ENCODE measurements around the gene NFIA.
A peak's percentile ranks its signal among the peaks of the same experiment; 100 is the strongest.

The NFIA gene

DNA sequence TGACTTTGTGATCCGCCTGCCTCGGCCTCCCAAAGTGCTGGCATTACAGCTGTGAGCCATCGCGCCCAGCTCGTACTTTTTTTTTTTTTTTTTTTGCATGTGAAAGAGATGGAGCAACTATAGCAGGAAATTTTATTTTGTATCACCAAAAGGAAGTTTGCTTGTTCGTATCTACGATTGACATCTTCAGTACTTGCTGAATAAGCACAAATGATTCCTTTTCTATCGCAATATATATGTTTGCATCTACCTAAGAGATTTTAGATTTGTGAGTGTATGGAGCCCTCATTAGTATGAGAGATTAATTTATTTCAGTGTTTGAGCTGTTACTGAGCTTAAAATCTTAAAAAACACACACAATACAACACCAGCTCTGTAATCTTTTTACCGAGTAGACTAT lies 143.1 kb downstream of the NFIA start:
- TF ChIP-seq, protein P1, sequence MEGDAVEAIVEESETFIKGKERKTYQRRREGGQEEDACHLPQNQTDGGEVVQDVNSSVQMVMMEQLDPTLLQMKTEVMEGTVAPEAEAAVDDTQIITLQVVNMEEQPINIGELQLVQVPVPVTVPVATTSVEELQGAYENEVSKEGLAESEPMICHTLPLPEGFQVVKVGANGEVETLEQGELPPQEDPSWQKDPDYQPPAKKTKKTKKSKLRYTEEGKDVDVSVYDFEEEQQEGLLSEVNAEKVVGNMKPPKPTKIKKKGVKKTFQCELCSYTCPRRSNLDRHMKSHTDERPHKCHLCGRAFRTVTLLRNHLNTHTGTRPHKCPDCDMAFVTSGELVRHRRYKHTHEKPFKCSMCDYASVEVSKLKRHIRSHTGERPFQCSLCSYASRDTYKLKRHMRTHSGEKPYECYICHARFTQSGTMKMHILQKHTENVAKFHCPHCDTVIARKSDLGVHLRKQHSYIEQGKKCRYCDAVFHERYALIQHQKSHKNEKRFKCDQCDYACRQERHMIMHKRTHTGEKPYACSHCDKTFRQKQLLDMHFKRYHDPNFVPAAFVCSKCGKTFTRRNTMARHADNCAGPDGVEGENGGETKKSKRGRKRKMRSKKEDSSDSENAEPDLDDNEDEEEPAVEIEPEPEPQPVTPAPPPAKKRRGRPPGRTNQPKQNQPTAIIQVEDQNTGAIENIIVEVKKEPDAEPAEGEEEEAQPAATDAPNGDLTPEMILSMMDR (IDR thresholded peaks at IDR 0.05; ENCODE audit: low read depth, low read length): no peak
- no peak for DNase-seq
- Histone ChIP-seq H3K27me3 (no peaks in the 10 kb centered on the region), H3K36me3 (no peaks in the 10 kb centered on the region), H3K4me1 (peaks cover 6% of the 10 kb centered on the region), H3K4me3 (ENCODE audit: low read depth, low read length) (no peak overlapping the region), H3K9me3 (no peaks in the 10 kb centered on the region)

DNA sequence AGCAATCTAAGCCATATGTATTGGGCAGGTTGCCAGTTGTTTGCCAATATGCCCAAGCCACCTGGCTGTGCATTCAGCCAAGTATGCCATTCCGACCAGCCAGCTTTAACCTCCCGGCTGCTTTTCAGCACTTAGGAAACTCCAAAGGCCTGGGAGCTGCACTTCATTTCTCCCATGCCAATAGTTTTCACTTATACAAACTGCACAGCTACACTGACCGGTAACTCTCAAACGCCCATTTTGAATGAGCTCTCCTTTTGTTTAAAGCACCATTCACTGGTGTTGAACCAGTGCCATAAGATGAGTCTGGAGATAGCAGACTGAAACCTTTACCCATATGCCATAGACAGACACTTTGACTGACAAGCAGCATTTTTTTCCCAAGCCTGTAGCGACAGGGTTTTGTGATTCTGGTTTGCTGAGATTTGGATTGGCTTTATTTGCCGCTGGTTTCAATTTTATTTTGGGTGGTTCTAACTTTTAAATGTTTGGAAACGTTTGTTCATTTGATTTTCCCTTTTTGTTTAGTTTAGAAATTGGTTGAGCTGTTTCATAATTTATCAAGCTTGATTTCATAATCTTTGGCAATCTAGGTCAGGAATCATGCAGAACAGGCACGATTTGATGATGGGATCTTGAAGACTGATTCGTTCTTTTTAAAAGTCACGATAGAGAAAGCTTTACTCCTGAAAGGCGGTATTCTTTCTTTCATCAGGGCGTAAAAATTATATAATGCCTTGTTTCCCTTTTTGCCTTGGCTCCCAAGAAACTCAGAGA lies 144.6 kb downstream of the NFIA start:
- no peaks in the 10 kb centered on the region for H3K9me3 ChIP-seq
- H3K27me3 ChIP-seq: no peaks in the 10 kb centered on the region
- peaks cover 6% of the 10 kb centered on the region for H3K4me1 ChIP-seq
- no peaks in the 10 kb centered on the region for H3K36me3 ChIP-seq
- peak; percentile 69 for DNase-seq
- TF ChIP-seq, protein P1 (IDR thresholded peaks at IDR 0.05; ENCODE audit: low read depth, low read length): no peak
- H3K4me3 ChIP-seq (ENCODE audit: low read depth, low read length): peak overlapping the region; percentile 49

DNA sequence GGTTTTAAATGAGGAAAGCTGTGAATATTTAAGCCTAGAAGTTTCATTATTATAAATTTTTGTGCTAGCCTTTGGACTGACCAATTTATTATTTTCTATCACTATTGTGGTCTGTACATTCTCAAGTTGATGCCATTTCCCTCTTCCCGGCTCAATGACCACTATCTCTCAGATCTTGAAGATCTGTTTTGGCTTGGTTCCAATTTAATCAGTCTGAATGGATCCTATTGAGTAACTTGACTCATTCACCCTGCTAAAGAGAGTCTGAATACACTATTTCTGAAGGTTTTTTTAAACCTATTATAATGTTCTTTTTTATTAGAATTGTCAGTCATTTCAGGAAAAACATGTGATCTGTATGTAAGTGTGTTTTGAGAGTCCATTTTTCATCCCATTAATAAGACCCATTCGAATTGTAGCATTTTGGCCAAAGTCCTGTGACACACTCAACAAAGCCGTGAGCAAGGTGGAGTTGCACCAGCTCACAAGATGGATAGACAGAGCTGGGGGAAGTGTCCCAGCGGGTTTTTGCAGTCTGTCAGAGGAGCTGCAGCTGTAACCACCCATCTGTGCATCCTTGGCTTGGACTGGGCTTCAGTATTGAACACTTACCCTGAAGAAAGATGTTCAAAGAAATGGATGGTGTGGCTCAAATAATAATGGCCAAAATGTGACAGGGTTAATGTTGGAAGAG lies 145.6 kb downstream of the NFIA start:
- peak; percentile 31 for DNase-seq
- H3K4me3 ChIP-seq (ENCODE audit: low read depth, low read length): peak overlapping the region; percentile 49

DNA sequence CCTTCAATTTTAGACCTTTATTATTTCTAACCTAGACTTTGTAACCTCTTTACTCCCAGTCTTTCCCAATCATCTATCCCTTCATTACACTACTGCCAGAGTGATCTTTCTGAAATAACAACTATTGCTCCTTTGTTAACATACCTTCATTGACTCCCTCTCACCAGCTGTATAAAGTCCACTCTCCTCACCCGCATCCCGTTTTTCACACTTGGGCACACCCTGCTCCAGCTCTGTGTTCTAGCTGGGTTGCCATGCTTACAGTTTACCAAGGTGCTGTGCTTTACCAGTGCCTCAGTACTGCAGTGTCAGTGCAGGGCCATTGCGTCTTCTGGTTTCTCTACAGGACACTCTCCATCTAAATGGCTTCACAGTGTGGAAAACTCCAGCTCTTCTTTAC lies 148.2 kb downstream of the NFIA start:
- Histone ChIP-seq H3K4me3 (ENCODE audit: low read depth, low read length) (no peak overlapping the region), H3K4me1 (peaks cover 6% of the 10 kb centered on the region), H3K27me3 (no peaks in the 10 kb centered on the region), H3K9me3 (no peaks in the 10 kb centered on the region), H3K36me3 (no peaks in the 10 kb centered on the region)
- DNase-seq: no peak
- TF ChIP-seq, protein P1 (IDR thresholded peaks at IDR 0.05; ENCODE audit: low read depth, low read length): no peak

More for the DNA sequence above, 145.6 kb downstream of the NFIA start:
- no peaks in the 10 kb centered on the region for H3K9me3 ChIP-seq
- TF ChIP-seq, protein P1 (IDR thresholded peaks at IDR 0.05; ENCODE audit: low read depth, low read length): no peak
- peaks cover 6% of the 10 kb centered on the region for H3K4me1 ChIP-seq
- H3K36me3 ChIP-seq: no peaks in the 10 kb centered on the region
- H3K27me3 ChIP-seq: no peaks in the 10 kb centered on the region

DNA sequence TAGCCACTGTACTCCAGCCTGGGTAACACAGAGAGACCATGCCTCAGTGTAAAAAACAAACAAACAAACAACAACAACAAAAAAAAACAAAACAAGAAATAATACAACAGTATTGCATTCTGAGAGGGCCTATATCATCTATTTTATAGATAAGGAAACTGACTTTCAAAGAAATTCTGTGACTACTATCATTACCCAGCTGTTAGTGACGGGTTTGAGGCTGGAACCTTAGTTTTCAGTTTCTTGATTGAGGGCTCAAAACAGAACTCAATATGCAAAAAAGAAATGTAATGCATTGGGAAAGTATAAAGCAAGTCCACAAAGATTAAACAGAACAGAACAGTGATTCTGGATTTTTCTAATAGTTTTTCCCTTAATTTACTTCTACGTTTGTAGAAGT lies 149.4 kb downstream of the NFIA start:
- TF ChIP-seq, protein P1 (IDR thresholded peaks at IDR 0.05; ENCODE audit: low read depth, low read length): no peak
- DNase-seq: no peak
- Histone ChIP-seq H3K4me1 (peaks cover 6% of the 10 kb centered on the region), H3K9me3 (no peaks in the 10 kb centered on the region), H3K27me3 (no peaks in the 10 kb centered on the region), H3K4me3 (ENCODE audit: low read depth, low read length) (no peak overlapping the region), H3K36me3 (no peaks in the 10 kb centered on the region)

DNA sequence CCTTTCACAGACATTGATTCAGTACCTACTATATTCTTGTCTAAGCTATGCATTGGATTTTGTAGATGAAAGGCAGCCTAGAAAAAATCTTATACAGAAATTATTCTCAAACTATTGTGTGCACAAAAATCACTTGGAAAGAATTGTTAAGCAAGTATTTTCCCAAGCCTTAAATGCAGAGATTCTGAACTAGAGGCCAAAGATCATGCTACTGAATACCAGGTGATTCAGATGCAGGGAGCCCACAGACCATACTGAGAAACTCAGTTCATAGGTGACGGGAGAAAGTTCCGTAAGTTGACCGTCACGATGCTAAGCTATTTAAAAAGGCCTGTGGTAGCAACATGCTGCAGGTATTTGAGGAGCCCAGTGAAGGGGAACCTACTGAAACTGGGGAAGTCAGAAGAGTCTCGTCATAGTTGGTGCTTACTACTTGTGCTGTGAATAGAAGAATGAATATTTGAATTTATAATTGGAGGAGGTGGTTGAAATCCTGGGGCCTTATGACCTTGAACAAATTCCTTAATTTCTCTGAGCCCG lies 150.8 kb downstream of the NFIA start:
- Histone ChIP-seq H3K9me3 (no peaks in the 10 kb centered on the region), H3K36me3 (no peaks in the 10 kb centered on the region), H3K4me1 (peaks cover 2% of the 10 kb centered on the region), H3K27me3 (no peaks in the 10 kb centered on the region), H3K4me3 (ENCODE audit: low read depth, low read length) (no peak overlapping the region)
- TF ChIP-seq, protein P1 (IDR thresholded peaks at IDR 0.05; ENCODE audit: low read depth, low read length): no peak
- no peak for DNase-seq
